Measurements from ENCODE around the gene ANGPTL8.

The ANGPTL8 gene

GRCh38 chr19:11238041-11238440 is 1.4 kb upstream of the ANGPTL8 start:
- DNase-seq, result no peak

GRCh38 chr19:11238781-11239376 is 540 bp upstream of the ANGPTL8 start:
- no peak for DNase-seq

GRCh38 chr19:11240008-11240444 is 607 bp downstream of the ANGPTL8 start:
- DNase-seq, result no peak

GRCh38 chr19:11242025-11242424 is 2.6 kb downstream of the ANGPTL8 start:
- no peak for DNase-seq

- DNase-seq, result no peak
These were observed 3.7 kb downstream of the ANGPTL8 start for GRCh38 chr19:11242864-11243797.

- DNase-seq, result no peak
These were observed 4.4 kb downstream of the ANGPTL8 start for GRCh38 chr19:11243798-11244169.

GRCh38 chr19:11244846-11245589 is 5.6 kb downstream of the ANGPTL8 start:
- DNase-seq, result no peak

GRCh38 chr19:11246941-11247340 is 7.5 kb downstream of the ANGPTL8 start:
- DNase-seq, result no peak

- no peak for DNase-seq
These were observed 8.0 kb downstream of the ANGPTL8 start for GRCh38 chr19:11247391-11247790.

- no peak for DNase-seq
These were observed 8.5 kb downstream of the ANGPTL8 start for GRCh38 chr19:11247934-11248333.

- DNase-seq, result no peak
These were observed 9.4 kb downstream of the ANGPTL8 start for GRCh38 chr19:11248852-11249251.

- no peak for DNase-seq
These were observed 11.8 kb downstream of the ANGPTL8 start for GRCh38 chr19:11251217-11251616.

- DNase-seq, result no peak
These were observed 12.4 kb downstream of the ANGPTL8 start for GRCh38 chr19:11251650-11252314.

- no peak for DNase-seq
These were observed 13.4 kb downstream of the ANGPTL8 start for GRCh38 chr19:11252665-11253355.

GRCh38 chr19:11254666-11255065 is 15.2 kb downstream of the ANGPTL8 start:
- no peak for DNase-seq

GRCh38 chr19:11256189-11256588 is 16.8 kb downstream of the ANGPTL8 start:
- DNase-seq, result no peak

- DNase-seq, result no peak
These were observed 18.5 kb downstream of the ANGPTL8 start for GRCh38 chr19:11257846-11258380.

- no peak for DNase-seq
These were observed 21.6 kb downstream of the ANGPTL8 start for GRCh38 chr19:11260996-11261395.

- DNase-seq, result no peak
These were observed 22.1 kb downstream of the ANGPTL8 start for GRCh38 chr19:11261431-11261970.

GRCh38 chr19:11261971-11262839 is 22.8 kb downstream of the ANGPTL8 start, which contains the start of gene DOCK6:
Gene DOCK6 (minus strand): TSS chr19:11262524. CDS start chr19:11262440, 84 bp downstream.
- DNase-seq, result no peak

GRCh38 chr19:11263726-11264125 is 24.3 kb downstream of the ANGPTL8 start:
- no peak for DNase-seq
